GM19099 (cell line): Measurements from ENCODE around the gene LRP1B.

ENCODE experiments used
- POLR2A ChIP-seq: IDR thresholded peaks from 3 replicates; pipeline ENCODE4 v1.6.1; 2011; ENCODE audit warnings: low read depth; ENCODE audit not compliant: insufficient read length; ENCODE audit errors: extremely low read depth

Gene LRP1B

GRCh38 chr2:141029428-141030078 is 1101.3 kb downstream of the LRP1B start:
- no peak for TF ChIP-seq POLR2A

GRCh38 chr2:141027221-141027620 is 1103.6 kb downstream of the LRP1B start:
- TF ChIP-seq POLR2A: no peak

- no peak for TF ChIP-seq POLR2A
Measured at GRCh38 chr2:141021611-141022010, 1109.2 kb downstream of the LRP1B start.

- no peak for TF ChIP-seq POLR2A
Measured at GRCh38 chr2:141021109-141021508, 1109.7 kb downstream of the LRP1B start.

GRCh38 chr2:141020346-141020745 is 1110.5 kb downstream of the LRP1B start:
- no peak for TF ChIP-seq POLR2A

GRCh38 chr2:141015341-141016047 is 1115.3 kb downstream of the LRP1B start:
- TF ChIP-seq POLR2A: no peak

- TF ChIP-seq POLR2A: no peak
Measured at GRCh38 chr2:141003967-141004657, 1126.7 kb downstream of the LRP1B start.

GRCh38 chr2:141001750-141002149 is 1129.1 kb downstream of the LRP1B start:
- no peak for TF ChIP-seq POLR2A

- TF ChIP-seq POLR2A: no peak
Measured at GRCh38 chr2:140998577-140998976, 1132.2 kb downstream of the LRP1B start.

- TF ChIP-seq POLR2A: no peak
Measured at GRCh38 chr2:140998017-140998416, 1132.8 kb downstream of the LRP1B start.

GRCh38 chr2:140994856-140995255 is 1136.0 kb downstream of the LRP1B start:
- no peak for TF ChIP-seq POLR2A

GRCh38 chr2:140990416-140990815 is 1140.4 kb downstream of the LRP1B start:
- TF ChIP-seq POLR2A: no peak

GRCh38 chr2:140988597-140988996 is 1142.2 kb downstream of the LRP1B start:
- no peak for TF ChIP-seq POLR2A

- no peak for TF ChIP-seq POLR2A
Measured at GRCh38 chr2:140986456-140986855, 1144.4 kb downstream of the LRP1B start.

- TF ChIP-seq POLR2A: no peak
Measured at GRCh38 chr2:140975237-140975636, 1155.6 kb downstream of the LRP1B start.

GRCh38 chr2:140972724-140973123 is 1158.1 kb downstream of the LRP1B start:
- TF ChIP-seq POLR2A: no peak
